GM23248 (cell line): ENCODE measurements around the gene ACSL6. TPM values are rescaled to one million over a fixed set of nuclear protein-coding genes. Genes with fewer than 3 reads are reported as not detected.

Source experiments
- DNase-seq: peaks from one replicate; pipeline ENCODE4 v3.0.0-alpha.2; 2015
- H2AFZ ChIP-seq: fragments of 200-600 bp; sonication (generic); 2 replicates; pipeline ENCODE4 v1.6.1; 2016; ENCODE audit warnings: antibody characterized with exemption
- H3F3A ChIP-seq: fragments of 200-600 bp; sonication (generic); 2 replicates; pipeline ENCODE4 v1.6.1; 2016; ENCODE audit warnings: mild to moderate bottlenecking, antibody characterized with exemption, mixed run types; ENCODE audit not compliant: insufficient read depth
- H3K27ac ChIP-seq: fragments of 200-600 bp; sonication (generic); 2 replicates; pipeline ENCODE4 v1.5.1; 2016; ENCODE audit warnings: mild to moderate bottlenecking
- H3K27me3 ChIP-seq: fragments of 200-600 bp; sonication (generic); replicated peaks from 2 replicates; pipeline ENCODE4 v1.6.1; 2016; ENCODE audit warnings: mild to moderate bottlenecking; ENCODE audit not compliant: insufficient read depth
- H3K36me3 ChIP-seq: fragments of 200-600 bp; sonication (generic); 2 replicates; pipeline ENCODE4 v1.6.1; 2016; ENCODE audit warnings: low read depth, mild to moderate bottlenecking
- H3K4me1 ChIP-seq: fragments of 200-600 bp; sonication (generic); 2 replicates; pipeline ENCODE4 v1.6.1; 2016; ENCODE audit warnings: mild to moderate bottlenecking; ENCODE audit not compliant: insufficient read depth
- H3K4me2 ChIP-seq: fragments of 200-600 bp; sonication (generic); one replicate; pipeline ENCODE4 v1.6.1; 2016; ENCODE audit warnings: mild to moderate bottlenecking; ENCODE audit not compliant: unreplicated experiment
- H3K4me3 ChIP-seq: fragments of 200-600 bp; sonication (generic); 2 replicates; pipeline ENCODE4 v1.5.1; 2016; ENCODE audit warnings: mild to moderate bottlenecking
- H3K79me2 ChIP-seq: fragments of 200-600 bp; sonication (generic); 2 replicates; pipeline ENCODE4 v1.6.1; 2016; ENCODE audit warnings: mild to moderate bottlenecking; ENCODE audit not compliant: insufficient read depth
- H3K9ac ChIP-seq: fragments of 200-600 bp; sonication (generic); 2 replicates; pipeline ENCODE4 v1.6.1; 2016; ENCODE audit warnings: mild to moderate bottlenecking
- H3K9me2 ChIP-seq: fragments of 200-600 bp; sonication (generic); 2 replicates; pipeline ENCODE4 v1.6.1; 2016; ENCODE audit warnings: mixed run types, mild to moderate bottlenecking, moderate library complexity; ENCODE audit not compliant: insufficient read depth
- H3K9me3 ChIP-seq: fragments of 200-600 bp; sonication (generic); one replicate; pipeline ENCODE4 v1.6.1; 2017; ENCODE audit warnings: low read depth
- H4K20me1 ChIP-seq: fragments of 200-600 bp; sonication (generic); 2 replicates; pipeline ENCODE4 v1.6.0; 2016; ENCODE audit not compliant: insufficient read depth
- EZH2 ChIP-seq: fragments of 200-600 bp; sonication (generic); IDR thresholded peaks from 2 replicates; pipeline ENCODE4 v1.6.1; 2018; ENCODE audit warnings: antibody characterized with exemption, mild to moderate bottlenecking; ENCODE audit not compliant: insufficient read depth, poor library complexity, severe bottlenecking
- EZH2phosphoT487 ChIP-seq: fragments of 200-600 bp; sonication (generic); IDR thresholded peaks from 2 replicates; pipeline ENCODE4 v1.6.1; 2018; ENCODE audit warnings: antibody characterized with exemption, moderate library complexity, mild to moderate bottlenecking, low read depth; ENCODE audit not compliant: insufficient read depth
- WGBS, 2 experiments: methylation state at CpG; one replicate each; pipeline ENCODE4 v1.1.6; 2015 to 2017; ENCODE audit warnings: low lambda C conversion rate in 2 of 2, low coverage in 1 of 2; ENCODE audit errors: missing lambda C conversion rate in 2 of 2; 5-methylcytosine and 5-hydroxymethylcytosine counted together
- in situ Hi-C: fragments of 300-500 bp; cut with MboI; formaldehyde crosslinking; loops from 2 replicates; pipeline ENCODE4 v1.15.0; 2020
- polyA plus RNA-seq: library from polyadenylated mRNA; unstranded; fragments of >200 nt; fragmentation: Nextera tagmentation; extraction: Ambion mirVana; gene quantifications from 2 replicates; pipeline ENCODE4 v1.2.1, GENCODE V29; 2016
- total RNA-seq: library from RNA; depleted of rRNA; stranded (reverse); fragments of >200 nt; shearing (Covaris generic); gene quantifications from 2 replicates; pipeline ENCODE4 v1.2.3, GENCODE V29; 2014

The ACSL6 gene
- total and polyA plus RNA-seq, 2 experiments from 2014 or later = 0.11 TPM; not detected in 1

- Histone ChIP-seq H3K79me2 (no peaks in the 10 kb centered on the region), H3K27ac (no peak overlapping the region), H3K27me3 (peaks cover 26% of the 10 kb centered on the region), H3K4me1 (no peaks in the 10 kb centered on the region), H3K9me3 (no peaks in the 10 kb centered on the region), H3F3A (no peaks in the 10 kb centered on the region), H3K4me2 (no peak overlapping the region), H3K9ac (no peak overlapping the region), H2AFZ (no peak overlapping the region), H3K9me2 (no peaks in the 10 kb centered on the region), H3K4me3 (no peak overlapping the region), H3K36me3 (no peaks in the 10 kb centered on the region), H4K20me1 (no peaks in the 10 kb centered on the region)
- in situ Hi-C loops = loop anchor here (25.0 kb wide), 1 partner anchor 579 kb away; no protein-coding TSS in a partner anchor
- WGBS, 2 experiments = 37 to 55% methylated on average over 3 of the region's 3 CpGs
- TF ChIP-seq EZH2 (no peak), EZH2phosphoT487 (no peak)
- no peak for DNase-seq
These were observed 5.3 kb upstream of the ACSL6 start for GRCh38 chr5:132016721-132017250.

GRCh38 chr5:132013711-132014110 is 2.3 kb upstream of the ACSL6 start:
- Histone ChIP-seq H3K4me1 (no peaks in the 10 kb centered on the region), H3K9me3 (no peaks in the 10 kb centered on the region), H3K36me3 (no peaks in the 10 kb centered on the region), H3K4me3 (no peak overlapping the region), H3K27me3 (peaks cover 42% of the 10 kb centered on the region), H2AFZ (no peak overlapping the region), H4K20me1 (no peaks in the 10 kb centered on the region), H3K79me2 (no peaks in the 10 kb centered on the region), H3K27ac (no peak overlapping the region), H3K4me2 (no peak overlapping the region), H3F3A (no peaks in the 10 kb centered on the region), H3K9me2 (no peaks in the 10 kb centered on the region), H3K9ac (no peak overlapping the region)
- TF ChIP-seq EZH2 (no peak), EZH2phosphoT487 (no peak)
- in situ Hi-C loops = loop anchor here (25.0 kb wide), 1 partner anchor 576 kb away; no protein-coding TSS in a partner anchor
- DNase-seq = no peak
- 63 to 86% methylated on average over 2 of the region's 2 CpGs for WGBS, 2 experiments

GRCh38 chr5:132013006-132013689 is 1.7 kb upstream of the ACSL6 start:
- Histone ChIP-seq H3K4me2 (no peak overlapping the region), H3K9ac (no peak overlapping the region), H2AFZ (no peak overlapping the region), H3K9me2 (no peaks in the 10 kb centered on the region), H3K4me3 (no peak overlapping the region), H3K36me3 (no peaks in the 10 kb centered on the region), H3K27me3 (peaks cover 42% of the 10 kb centered on the region), H3K27ac (no peak overlapping the region), H3K79me2 (no peaks in the 10 kb centered on the region), H4K20me1 (no peaks in the 10 kb centered on the region), H3F3A (no peaks in the 10 kb centered on the region), H3K9me3 (no peaks in the 10 kb centered on the region), H3K4me1 (no peaks in the 10 kb centered on the region)
- in situ Hi-C loops = loop anchor here (25.0 kb wide), 1 partner anchor 576 kb away; no protein-coding TSS in a partner anchor
- DNase-seq = no peak
- no peak for TF ChIP-seq EZH2phosphoT487
- TF ChIP-seq EZH2 = no peak
- WGBS, 2 experiments = 45 to 70% methylated on average over 5 of the region's 5 CpGs

GRCh38 chr5:132012371-132013005 is 1.0 kb upstream of the ACSL6 start:
- TF ChIP-seq EZH2 = no peak
- Histone ChIP-seq H3K4me3 (no peak overlapping the region), H3K79me2 (no peaks in the 10 kb centered on the region), H3K27me3 (peaks cover 38% of the 10 kb centered on the region), H3K27ac (no peak overlapping the region), H3K9me2 (no peaks in the 10 kb centered on the region), H3K4me1 (no peaks in the 10 kb centered on the region), H3K4me2 (no peak overlapping the region), H4K20me1 (no peaks in the 10 kb centered on the region), H3K36me3 (no peaks in the 10 kb centered on the region), H3K9me3 (no peaks in the 10 kb centered on the region), H3K9ac (no peak overlapping the region), H2AFZ (no peak overlapping the region), H3F3A (no peaks in the 10 kb centered on the region)
- peak; percentile 72 for DNase-seq
- 24 to 33% methylated on average over 7 of the region's 7 CpGs for WGBS, 2 experiments
- in situ Hi-C loops = loop anchor here (25.0 kb wide), 1 partner anchor 575 kb away; no protein-coding TSS in a partner anchor
